Mucosa of descending colon (tissue), 3 donors: ENCODE results near the gene CTDSP1. TPM values are rescaled to one million over a fixed set of nuclear protein-coding genes. Genes with fewer than 3 reads are reported as not detected.

Source experiments
- ATAC-seq: fragments of 200-7000 bp; cut with Tn5 transposase; one replicate; pipeline ENCODE4 v1.9.1; 2020; ENCODE audit warnings: mild to moderate bottlenecking, moderate library complexity
- DNase-seq, 3 donors: peaks; one replicate each; pipeline ENCODE4 v3.0.0-alpha.2; 2020
- H3K36me3 ChIP-seq: fragments of 200-600 bp; one replicate; pipeline ENCODE4 v1.8.0; 2021; ENCODE audit warnings: low read depth, mild to moderate bottlenecking
- H3K4me1 ChIP-seq: fragments of 200-600 bp; one replicate; pipeline ENCODE4 v1.8.0; 2021; ENCODE audit warnings: low read depth, mild to moderate bottlenecking
- H3K4me3 ChIP-seq: fragments of 200-600 bp; one replicate; pipeline ENCODE4 v1.8.0; 2021; ENCODE audit warnings: mild to moderate bottlenecking
- H3K9me3 ChIP-seq: fragments of 200-600 bp; one replicate; pipeline ENCODE4 v1.8.0; 2021; ENCODE audit warnings: mild to moderate bottlenecking
- CTCF ChIP-seq: fragments of 200-600 bp; IDR thresholded peaks from one replicate; pipeline ENCODE4 v1.8.0; 2022; ENCODE audit warnings: antibody characterized with exemption, mild to moderate bottlenecking
- intact Hi-C, 2 donors: fragments of 100-400 bp; cut with DNase I in 1 of 2; cut with micrococcal nuclease in 1 of 2; formaldehyde crosslinking; loops; one replicate each; pipeline versions ENCODE4 v1.11.0 to v1.11.1; 2022; cut with DNase I, micrococcal nuclease
- total RNA-seq, 3 donors: library from RNA; stranded (reverse); fragmentation: NEBNext Ultra II Directional in 2 of 3; extraction: Animal tissue kit (Norgen Biotek cat#: 25700) in 2 of 3; gene quantifications; one replicate each; pipeline versions ENCODE4 v1.2.1 to v1.2.4, GENCODE V29; 2021 to 2023
- donor health status: DM: no; HTN: no; CAD: no; lungs with moderate emphysema.
- donor health status: DM: no; HTN: no; CAD: no.
- donor health status: DM: no; HTN: yes; CAD: no.

The CTDSP1 gene
- total RNA-seq, 3 donors from 2014 or later: 142 to 221 (median 165) TPM

- intact Hi-C loops: no loop called here
Measured at GRCh38 chr2:218395090-218395444, 4.6 kb upstream of the CTDSP1 start.

GRCh38 chr2:218395456-218395825 lies 4.2 kb upstream of the CTDSP1 start:
- ATAC-seq: no peak
- no peaks in the 10 kb centered on the region for H3K9me3 ChIP-seq
- no peak for TF ChIP-seq CTCF
- intact Hi-C loops: no loop called here
- peak; percentile 63 to 79 (median 72) for DNase-seq
- peaks cover 23% of the 10 kb centered on the region for H3K4me1 ChIP-seq
- peak overlapping the region; percentile 57 for H3K4me3 ChIP-seq
- H3K36me3 ChIP-seq: no peaks in the 10 kb centered on the region

More at GRCh38 chr2:218395090-218395444, 4.6 kb upstream of the CTDSP1 start:
- peaks cover 23% of the 10 kb centered on the region for H3K4me1 ChIP-seq
- ATAC-seq: no peak
- no peak overlapping the region for H3K4me3 ChIP-seq
- TF ChIP-seq CTCF: no peak
- H3K9me3 ChIP-seq: no peaks in the 10 kb centered on the region
- DNase-seq: no peak
- no peaks in the 10 kb centered on the region for H3K36me3 ChIP-seq

- DNase-seq (peak; percentile 91 to 97 (median 97)), ATAC-seq (peak; percentile 66)
- Histone ChIP-seq H3K4me1 (peaks cover 24% of the 10 kb centered on the region), H3K9me3 (no peaks in the 10 kb centered on the region), H3K36me3 (no peaks in the 10 kb centered on the region), H3K4me3 (peak overlapping the region; percentile 57)
- TF ChIP-seq CTCF: peak; percentile 90
- intact Hi-C loops: no loop called here
Measured at GRCh38 chr2:218395826-218396687, 3.6 kb upstream of the CTDSP1 start.

- Histone ChIP-seq H3K9me3 (no peaks in the 10 kb centered on the region), H3K4me3 (peak overlapping the region; percentile 57), H3K36me3 (no peaks in the 10 kb centered on the region), H3K4me1 (peaks cover 32% of the 10 kb centered on the region)
- intact Hi-C loops: no loop called here
- DNase-seq (peak; percentile 81 to 94 (median 87)), ATAC-seq (peak; percentile 6)
- no peak for TF ChIP-seq CTCF
Measured at GRCh38 chr2:218396688-218397462, 2.8 kb upstream of the CTDSP1 start.

GRCh38 chr2:218397463-218397819 lies 2.2 kb upstream of the CTDSP1 start:
- Histone ChIP-seq H3K4me1 (peaks cover 35% of the 10 kb centered on the region), H3K36me3 (no peaks in the 10 kb centered on the region), H3K9me3 (no peaks in the 10 kb centered on the region), H3K4me3 (peak overlapping the region; percentile 99)
- no peak for TF ChIP-seq CTCF
- DNase-seq (no peak), ATAC-seq (no peak)
- intact Hi-C loops: no loop called here
